ENCODE data around the gene SYCP3.
"Not testable (repeated sequence)": the region's sequence is repeated elsewhere in the genome, so short reads cannot be mapped to it uniquely, and the experiment has no call there.

SYCP3 gene

GRCh38 chr12:101761350-101761749 is 22.1 kb upstream of the SYCP3 start:
- no peak for FAIRE-seq
- no peak for DNase-seq (ENCODE audit: insufficient read length, low spot score)

- DNase-seq (ENCODE audit: insufficient read length, low spot score) (no peak), FAIRE-seq (peak; percentile 60)
Observed at GRCh38 chr12:101759396-101760047, 20.3 kb upstream of the SYCP3 start.

DNA sequence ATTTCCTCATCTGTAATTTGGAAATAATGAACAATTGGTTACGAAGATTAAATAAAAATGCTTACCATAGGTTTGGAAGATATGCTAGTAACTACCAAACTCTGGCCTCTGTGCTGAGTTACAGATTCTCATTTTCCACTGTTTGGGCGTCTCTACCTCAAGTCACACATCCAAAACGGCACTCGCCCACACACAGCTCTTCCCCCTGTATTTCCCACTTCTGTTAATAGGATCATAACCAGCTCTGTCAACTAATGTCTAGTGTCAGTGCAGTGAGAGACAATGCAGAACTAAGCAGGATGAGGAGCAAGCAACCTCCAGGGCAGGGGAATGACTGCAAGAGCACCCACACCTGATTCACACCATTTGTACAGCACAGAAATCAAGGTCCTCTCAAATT is 10.9 kb upstream of the SYCP3 start:
- FAIRE-seq: no peak
- DNase-seq (ENCODE audit: insufficient read length, low spot score): no peak

DNA sequence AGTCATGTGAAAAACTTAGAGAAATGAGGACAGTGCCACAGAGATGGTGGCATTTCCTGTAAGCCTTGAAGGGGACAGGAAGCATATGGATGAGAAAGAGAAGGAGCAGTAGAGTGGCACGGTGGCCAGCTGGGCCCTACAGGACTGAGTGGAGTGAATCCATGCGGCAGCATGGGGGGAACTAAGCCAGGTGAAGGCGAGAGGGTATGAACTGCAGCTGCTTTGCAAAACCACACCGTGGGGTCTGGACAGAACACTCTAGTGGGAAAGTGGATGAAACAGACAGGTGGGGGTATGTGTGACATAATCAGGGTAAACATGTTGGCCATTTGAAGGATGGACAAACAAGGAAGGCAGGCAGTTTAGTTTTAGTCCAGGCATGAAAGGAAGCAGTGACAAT is 10.4 kb upstream of the SYCP3 start:
- DNase-seq (ENCODE audit: insufficient read length, low spot score) (no peak), FAIRE-seq (no peak)

DNA sequence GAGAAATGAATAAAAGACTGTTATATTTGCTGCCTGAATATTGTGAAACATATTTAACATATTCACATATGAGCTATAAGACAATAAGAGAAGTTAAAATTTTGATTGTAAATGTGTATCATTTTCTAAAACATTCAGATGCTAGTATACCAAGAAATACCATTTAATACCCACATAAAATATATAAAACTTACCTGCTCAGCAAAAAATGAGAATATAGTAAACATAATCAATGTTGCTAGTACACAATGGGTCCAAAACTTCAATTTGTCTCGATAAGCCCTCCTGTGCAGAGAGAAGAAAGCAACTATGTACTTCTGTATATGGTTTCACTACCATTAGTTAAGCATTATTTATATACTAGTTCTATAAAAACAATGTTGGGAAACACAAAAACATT is 9.6 kb upstream of the SYCP3 start:
- no peak for DNase-seq (ENCODE audit: insufficient read length, low spot score)
- FAIRE-seq: no peak

GRCh38 chr12:101747697-101748096 is 8.4 kb upstream of the SYCP3 start:
- FAIRE-seq: no peak

GRCh38 chr12:101746661-101747060 is 7.4 kb upstream of the SYCP3 start:
- FAIRE-seq (no peak), DNase-seq (ENCODE audit: insufficient read length, low spot score) (no peak)

More at GRCh38 chr12:101747697-101748096, 8.4 kb upstream of the SYCP3 start:
- no peak for DNase-seq (ENCODE audit: insufficient read length, low spot score)

DNA sequence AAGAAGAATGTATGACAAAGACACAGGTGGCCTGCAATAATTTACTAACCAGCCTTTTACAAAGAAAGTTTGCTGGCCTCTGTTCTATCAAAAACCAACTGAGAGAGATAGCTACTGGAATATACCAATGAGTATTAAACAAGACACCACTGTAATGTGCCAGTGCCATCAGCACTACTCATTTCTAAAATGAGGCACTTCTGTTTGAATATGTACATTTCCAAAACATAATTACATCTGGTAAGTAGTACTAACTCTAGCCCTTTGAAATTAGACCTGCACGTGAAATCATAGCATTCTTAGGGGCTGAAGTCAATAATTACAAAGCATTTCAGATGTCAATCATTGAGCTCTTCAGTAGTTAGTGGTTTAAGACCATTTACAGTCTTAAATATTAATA is 6.9 kb upstream of the SYCP3 start:
- DNase-seq (ENCODE audit: insufficient read length, low spot score): no peak
- FAIRE-seq: no peak

DNA sequence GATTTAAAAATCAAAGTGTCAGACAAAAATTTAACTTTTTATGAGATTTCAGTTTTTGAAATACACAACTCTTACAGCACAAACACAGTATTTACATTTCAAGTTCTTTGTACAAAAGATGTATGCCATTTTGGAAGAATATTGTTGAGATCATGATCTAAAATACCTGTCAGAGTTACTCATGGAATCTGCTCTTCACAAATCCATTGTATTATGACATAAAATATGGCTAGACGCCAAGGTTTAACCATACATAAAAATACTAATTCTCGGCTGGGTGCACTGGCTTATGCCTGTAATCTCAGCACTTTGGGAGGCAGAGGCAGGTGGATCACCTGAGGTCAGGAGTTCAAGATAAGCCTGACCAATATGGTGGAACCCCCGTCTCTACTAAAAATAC is 6.2 kb upstream of the SYCP3 start:
- FAIRE-seq (no peak), DNase-seq (ENCODE audit: insufficient read length, low spot score) (no peak)

- peak; percentile 7 for DNase-seq (ENCODE audit: insufficient read length, low spot score)
- FAIRE-seq: peak; percentile 94
Observed at GRCh38 chr12:101743724-101744472, 4.6 kb upstream of the SYCP3 start.

DNA sequence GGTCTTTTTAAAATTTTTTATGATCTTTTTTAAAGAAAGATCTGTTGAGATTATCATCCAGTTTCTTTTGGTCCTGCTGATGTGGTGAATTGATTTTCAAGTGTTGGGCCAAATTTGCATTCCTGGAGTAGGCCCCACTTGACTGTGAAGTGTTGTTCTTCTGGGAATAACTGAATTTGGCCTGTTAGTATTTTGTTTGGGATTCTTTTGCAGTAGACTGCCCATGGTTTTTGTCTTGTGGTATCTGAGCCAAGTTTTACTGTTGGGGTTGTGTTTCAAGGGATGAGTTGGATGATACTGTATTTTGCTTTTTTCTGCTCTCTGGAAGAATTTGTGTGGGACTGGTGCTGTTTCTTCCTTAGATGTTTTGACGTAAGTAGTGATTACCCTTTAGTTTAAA is 4.0 kb upstream of the SYCP3 start:
- DNase-seq (ENCODE audit: insufficient read length, low spot score) (no peak), FAIRE-seq (peak; percentile 8)

- FAIRE-seq (no peak), DNase-seq (ENCODE audit: insufficient read length, low spot score) (no peak)
Observed at GRCh38 chr12:101740980-101741379, 1.7 kb upstream of the SYCP3 start.

DNA sequence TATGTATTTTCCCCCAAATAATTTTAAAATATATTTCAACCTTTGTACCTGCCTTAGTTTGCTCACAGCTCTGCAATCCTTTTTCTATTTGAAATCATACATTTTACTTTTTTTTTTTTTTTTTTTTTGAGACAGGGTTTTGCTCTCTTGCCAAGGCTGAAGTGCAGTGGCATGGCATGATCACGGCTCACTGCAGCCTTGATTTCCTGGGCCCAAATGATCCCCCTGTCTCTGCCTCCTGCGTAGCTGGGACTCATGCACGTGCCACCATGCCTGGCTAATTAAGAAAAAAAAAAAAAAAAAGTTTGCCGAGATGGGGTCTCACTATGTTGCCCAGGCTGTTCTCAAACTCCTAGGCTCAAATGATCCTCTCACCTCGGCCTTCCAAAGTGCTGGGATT is 1.3 kb upstream of the SYCP3 start:
- no peak for DNase-seq (ENCODE audit: insufficient read length, low spot score)
- FAIRE-seq: no peak

DNA sequence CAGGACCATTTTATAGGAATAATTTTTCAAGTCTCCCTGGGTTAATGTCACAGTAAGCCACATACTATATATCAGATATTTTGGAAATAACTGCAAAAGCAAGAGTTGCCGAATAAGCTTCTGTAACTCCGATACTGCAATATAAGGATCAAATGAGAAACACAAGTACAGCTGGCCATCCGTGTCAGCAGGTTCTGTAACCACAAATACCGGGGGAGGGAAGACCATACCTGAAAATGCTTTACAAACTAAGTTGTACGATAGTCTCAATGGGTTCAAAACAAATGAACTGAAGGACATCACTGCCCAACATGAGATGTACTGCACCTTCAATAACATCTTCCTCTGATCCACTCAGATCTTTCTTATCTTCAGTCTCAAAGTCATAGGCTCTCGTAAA is 1.8 kb downstream of the SYCP3 start:
- DNase-seq (ENCODE audit: insufficient read length, low spot score) (no peak), FAIRE-seq (no peak)

- not testable (repeated sequence) for DNase-seq (ENCODE audit: insufficient read length, low spot score); FAIRE-seq
Observed at GRCh38 chr12:101734482-101734881, 4.8 kb downstream of the SYCP3 start.

DNA sequence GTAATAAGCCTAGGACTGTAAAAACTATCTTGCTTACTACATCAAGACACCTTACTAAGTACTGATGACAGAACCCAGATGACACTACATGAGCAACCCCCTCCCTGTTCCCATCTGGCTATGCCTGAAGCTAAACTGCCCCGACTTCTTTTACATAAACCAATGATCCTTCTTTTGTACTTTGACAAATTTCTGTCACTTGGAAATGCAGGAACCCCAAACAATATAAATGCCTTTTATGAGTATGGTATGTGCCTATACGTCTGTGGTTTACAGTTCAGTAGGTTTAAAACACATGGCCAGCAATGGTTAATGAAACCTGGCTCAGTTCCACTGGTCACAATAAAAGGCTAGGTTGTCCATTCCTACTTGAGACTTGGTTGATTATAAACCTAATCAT is 6.1 kb downstream of the SYCP3 start:
- FAIRE-seq: peak; percentile 4
- no peak for DNase-seq (ENCODE audit: insufficient read length, low spot score)

- DNase-seq (ENCODE audit: insufficient read length, low spot score) (no peak), FAIRE-seq (peak; percentile 14)
Observed at GRCh38 chr12:101732318-101732717, 6.9 kb downstream of the SYCP3 start.

GRCh38 chr12:101729842-101730241 is 9.4 kb downstream of the SYCP3 start:
- DNase-seq (ENCODE audit: insufficient read length, low spot score) (no peak), FAIRE-seq (no peak)

GRCh38 chr12:101727098-101727497 is 12.2 kb downstream of the SYCP3 start:
- no peak for DNase-seq (ENCODE audit: insufficient read length, low spot score)
- no peak for FAIRE-seq

DNA sequence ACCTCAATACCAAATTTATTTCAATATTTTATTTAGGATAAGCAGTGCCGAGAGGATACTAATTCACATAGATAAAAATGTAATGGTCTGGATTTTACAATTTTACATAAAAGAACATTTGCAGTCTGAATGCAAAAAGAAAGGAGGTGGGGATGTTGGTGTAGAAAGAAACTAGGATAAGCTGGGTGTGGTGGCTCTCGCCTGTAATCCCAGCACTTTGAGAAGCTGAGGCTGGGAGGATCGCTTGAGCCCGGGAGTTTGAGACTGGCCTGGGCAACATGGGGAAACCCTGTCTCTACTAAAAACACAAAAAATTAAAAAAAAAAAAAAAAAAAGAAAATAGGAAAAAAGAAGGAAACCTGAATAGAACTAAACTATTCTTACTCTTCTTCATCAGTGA is 16.9 kb downstream of the SYCP3 start:
- no peak for DNase-seq (ENCODE audit: insufficient read length, low spot score)
- no peak for FAIRE-seq

- FAIRE-seq (peak; percentile 42), DNase-seq (ENCODE audit: insufficient read length, low spot score) (no peak)
Observed at GRCh38 chr12:101720118-101720517, 19.1 kb downstream of the SYCP3 start.

- DNase-seq (ENCODE audit: insufficient read length, low spot score) (no peak), FAIRE-seq (peak; percentile 8)
Observed at GRCh38 chr12:101719566-101719965, 19.7 kb downstream of the SYCP3 start.

Measured in GM19239 (cell line).